ENCODE measurements around the gene C16orf74. TPM values are rescaled to one million over a fixed set of nuclear protein-coding genes. Genes with fewer than 3 reads are reported as not detected.

The C16orf74 gene
- total and polyA plus RNA-seq, 4 donors: 2.6 to 7.9 (median 3.4) TPM

- WGBS, 2 donors: 81 to 84% methylated on average over 6 of the region's 6 CpGs
- peaks cover 5 to 23% (median 12%) of the 10 kb centered on the region in 4 donors for H3K36me3 ChIP-seq (ENCODE audit: control insufficient read depth in 4 of 4, insufficient read depth in 4 of 4, low read length in 4 of 4)
- no peak overlapping the region for H3K27ac ChIP-seq (ENCODE audit: low read depth in 1 of 2, low read length in 1 of 2)
- no peaks in the 10 kb centered on the region for H3K27me3 ChIP-seq (ENCODE audit: control insufficient read depth in 3 of 3, insufficient read depth in 3 of 3, low read length in 2 of 3)
- H3K4me1 ChIP-seq (ENCODE audit: control insufficient read depth in 5 of 5, insufficient read depth in 5 of 5, low read length in 5 of 5): peaks cover 4 to 17% (median 8%) of the 10 kb centered on the region in 5 donors
- no peak for DNase-seq
- no peak for ATAC-seq (ENCODE audit: insufficient read depth, low FRiP score)
- H3K4me3 ChIP-seq: no peak overlapping the region
- no peak overlapping the region for H3K9ac ChIP-seq (ENCODE audit: insufficient read depth in 1 of 2, low read length in 2 of 2)
- H3K9me3 ChIP-seq (ENCODE audit: control insufficient read depth in 4 of 4, insufficient read depth in 3 of 4, low read length in 3 of 4): no peaks in the 10 kb centered on the region
- TF ChIP-seq CTCF (IDR thresholded peaks at IDR 0.05; ENCODE audit: control extremely low read depth, extremely low read depth): no peak
These were observed 45.3 kb upstream of the C16orf74 start for GRCh38 chr16:85796152-85796551.

GRCh38 chr16:85794696-85795095 is 43.8 kb upstream of the C16orf74 start:
- H3K4me3 ChIP-seq: no peak overlapping the region
- no peak overlapping the region for H3K9ac ChIP-seq (ENCODE audit: insufficient read depth in 1 of 2, low read length in 2 of 2)
- H3K4me1 ChIP-seq (ENCODE audit: control insufficient read depth in 5 of 5, insufficient read depth in 5 of 5, low read length in 5 of 5): peaks cover 4 to 8% (median 5%) of the 10 kb centered on the region in 5 donors
- no peak for TF ChIP-seq CTCF (IDR thresholded peaks at IDR 0.05; ENCODE audit: control extremely low read depth, extremely low read depth)
- no peaks in the 10 kb centered on the region for H3K9me3 ChIP-seq (ENCODE audit: control insufficient read depth in 4 of 4, insufficient read depth in 3 of 4, low read length in 3 of 4)
- peaks cover 5 to 23% (median 11%) of the 10 kb centered on the region in 4 donors for H3K36me3 ChIP-seq (ENCODE audit: control insufficient read depth in 4 of 4, insufficient read depth in 4 of 4, low read length in 4 of 4)
- no peak overlapping the region for H3K27ac ChIP-seq (ENCODE audit: low read depth in 1 of 2, low read length in 1 of 2)
- no peaks in the 10 kb centered on the region for H3K27me3 ChIP-seq (ENCODE audit: control insufficient read depth in 3 of 3, insufficient read depth in 3 of 3, low read length in 2 of 3)
- ATAC-seq (ENCODE audit: insufficient read depth, low FRiP score): no peak
- no peak for DNase-seq
- WGBS, 2 donors: 81 to 89% methylated on average over 8 of the region's 8 CpGs

GRCh38 chr16:85793662-85794298 is 42.9 kb upstream of the C16orf74 start:
- TF ChIP-seq CTCF (IDR thresholded peaks at IDR 0.05; ENCODE audit: control extremely low read depth, extremely low read depth): no peak
- no peak overlapping the region for H3K9ac ChIP-seq (ENCODE audit: insufficient read depth in 1 of 2, low read length in 2 of 2)
- H3K27me3 ChIP-seq (ENCODE audit: control insufficient read depth in 3 of 3, insufficient read depth in 3 of 3, low read length in 2 of 3): no peaks in the 10 kb centered on the region
- no peak overlapping the region for H3K4me3 ChIP-seq
- H3K4me1 ChIP-seq (ENCODE audit: control insufficient read depth in 5 of 5, insufficient read depth in 5 of 5, low read length in 5 of 5): peaks cover 4 to 8% (median 5%) of the 10 kb centered on the region in 5 donors
- ATAC-seq (ENCODE audit: insufficient read depth, low FRiP score) (no peak), DNase-seq (no peak)
- 96 to 98% methylated on average over 5 of the region's 5 CpGs for WGBS, 2 donors
- H3K27ac ChIP-seq (ENCODE audit: low read depth in 1 of 2, low read length in 1 of 2): no peak overlapping the region
- H3K9me3 ChIP-seq (ENCODE audit: control insufficient read depth in 4 of 4, insufficient read depth in 3 of 4, low read length in 3 of 4): no peaks in the 10 kb centered on the region
- peaks cover 5 to 24% (median 12%) of the 10 kb centered on the region in 4 donors for H3K36me3 ChIP-seq (ENCODE audit: control insufficient read depth in 4 of 4, insufficient read depth in 4 of 4, low read length in 4 of 4)

GRCh38 chr16:85789773-85790172 is 38.9 kb upstream of the C16orf74 start:
- Histone ChIP-seq H3K36me3 (ENCODE audit: control insufficient read depth in 4 of 4, insufficient read depth in 4 of 4, low read length in 4 of 4) (peaks cover 6 to 29% (median 22%) of the 10 kb centered on the region in 4 donors), H3K4me1 (ENCODE audit: control insufficient read depth in 5 of 5, insufficient read depth in 5 of 5, low read length in 5 of 5) (peaks cover 0 to 3% (median 0%) of the 10 kb centered on the region in 5 donors), H3K9ac (ENCODE audit: insufficient read depth in 1 of 2, low read length in 2 of 2) (no peak overlapping the region), H3K27me3 (ENCODE audit: control insufficient read depth in 3 of 3, insufficient read depth in 3 of 3, low read length in 2 of 3) (no peaks in the 10 kb centered on the region), H3K9me3 (ENCODE audit: control insufficient read depth in 4 of 4, insufficient read depth in 3 of 4, low read length in 3 of 4) (no peaks in the 10 kb centered on the region), H3K27ac (ENCODE audit: low read depth in 1 of 2, low read length in 1 of 2) (no peak overlapping the region), H3K4me3 (no peak overlapping the region)
- WGBS, 2 donors: 92 to 95% methylated on average over 6 of the region's 6 CpGs
- ATAC-seq (ENCODE audit: insufficient read depth, low FRiP score) (no peak), DNase-seq (no peak)
- no peak for TF ChIP-seq CTCF (IDR thresholded peaks at IDR 0.05; ENCODE audit: control extremely low read depth, extremely low read depth)

Data from lung (tissue), 12 donors.